Keratinocyte (primary cell): ENCODE data around the gene ADAMTSL1. TPM values are rescaled to one million over a fixed set of nuclear protein-coding genes. Genes with fewer than 3 reads are reported as not detected.

Experiments used
- DNase-seq: peaks from one replicate; pipeline ENCODE4 v3.0.0-alpha.2; 2011; ENCODE audit warnings: low read depth, missing footprints, low spot score
- FAIRE-seq: peaks from 2 replicates; lab custom pipeline; 2011; peaks lifted over from hg19 to GRCh38; lab: Jason Lieb, UNC
- H2AFZ ChIP-seq: 2 replicates; pipeline ENCODE4 v1.6.0; 2012; ENCODE audit warnings: low read length, control low read depth, inconsistent platforms; ENCODE audit not compliant: control insufficient read depth
- H3K27ac ChIP-seq: 2 replicates; pipeline ENCODE4 v1.5.1; 2011; ENCODE audit warnings: low read length; ENCODE audit not compliant: control insufficient read depth, insufficient read depth
- H3K27me3 ChIP-seq: 3 replicates; pipeline ENCODE4 v1.6.0; 2011; ENCODE audit warnings: low read length; ENCODE audit not compliant: control insufficient read depth, insufficient read depth; ENCODE audit errors: extremely low read depth
- H3K36me3 ChIP-seq, 2 experiments: 2 replicates in 1 of 2; 3 replicates in 1 of 2; pipeline ENCODE4 v1.5.1; 2011; ENCODE audit warnings: low read length in 2 of 2, mild to moderate bottlenecking in 1 of 2; ENCODE audit not compliant: control insufficient read depth in 2 of 2, insufficient read depth in 2 of 2; ENCODE audit errors: extremely low read depth in 1 of 2
- H3K4me1 ChIP-seq: 3 replicates; pipeline ENCODE4 v1.5.1; 2011; ENCODE audit warnings: low read length; ENCODE audit not compliant: control insufficient read depth, insufficient read depth; ENCODE audit errors: extremely low read depth
- H3K4me2 ChIP-seq: 3 replicates; pipeline ENCODE4 v1.6.0; 2011; ENCODE audit warnings: low read depth, low read length; ENCODE audit not compliant: control insufficient read depth, insufficient read depth; ENCODE audit errors: extremely low read depth
- H3K4me3 ChIP-seq, 3 experiments: fragments of 200-600 bp in 1 of 3; sonication (generic) in 1 of 3; 2 replicates in 2 of 3; 3 replicates in 1 of 3; pipeline ENCODE4 v1.5.1; 2011 to 2016; ENCODE audit warnings: low read length in 3 of 3, mild to moderate bottlenecking in 3 of 3, control low read depth in 2 of 3, inconsistent platforms in 1 of 3, low read depth in 1 of 3, mixed read lengths in 1 of 3, mixed run types in 1 of 3, moderate library complexity in 1 of 3; ENCODE audit not compliant: control insufficient read depth in 2 of 3, insufficient read depth in 2 of 3; ENCODE audit errors: extremely low read depth in 1 of 3
- H3K79me2 ChIP-seq: 2 replicates; pipeline ENCODE4 v1.6.0; 2012; ENCODE audit warnings: low read length; ENCODE audit not compliant: control insufficient read depth, insufficient read depth
- H3K9ac ChIP-seq: 3 replicates; pipeline ENCODE4 v1.6.0; 2011; ENCODE audit warnings: low read length; ENCODE audit not compliant: control insufficient read depth, insufficient read depth; ENCODE audit errors: extremely low read depth
- H3K9me1 ChIP-seq: 3 replicates; pipeline ENCODE4 v1.6.0; 2011; ENCODE audit warnings: low read length; ENCODE audit not compliant: control insufficient read depth, insufficient read depth; ENCODE audit errors: extremely low read depth
- H3K9me3 ChIP-seq: 2 replicates; pipeline ENCODE4 v1.5.1; 2012; ENCODE audit warnings: low read depth, low read length; ENCODE audit not compliant: control insufficient read depth
- H4K20me1 ChIP-seq: 3 replicates; pipeline ENCODE4 v1.6.0; 2011; ENCODE audit warnings: low read length; ENCODE audit not compliant: control insufficient read depth, insufficient read depth; ENCODE audit errors: extremely low read depth
- CTCF ChIP-seq, 3 experiments: IDR thresholded peaks in 1 of 3; conservative IDR thresholded peaks in 1 of 3; optimal IDR thresholded peaks in 1 of 3; 2 replicates in 2 of 3; 3 replicates in 1 of 3; pipeline versions ENCODE3 to v1.5.1; 2011; ENCODE audit warnings: low read length in 3 of 3, mild to moderate bottlenecking in 3 of 3, moderate library complexity in 2 of 3, control low read depth in 1 of 3, inconsistent platforms in 1 of 3; ENCODE audit not compliant: insufficient read depth in 2 of 3; ENCODE audit errors: extremely low read depth in 1 of 3
- EZH2 ChIP-seq: IDR thresholded peaks from one replicate; pipeline ENCODE4 v1.6.1; 2012; ENCODE audit warnings: inconsistent platforms, mild to moderate bottlenecking, low read length, moderate library complexity
- dilution Hi-C: fragments of 300-500 bp; cut with MboI; formaldehyde crosslinking; loops from one replicate; pipeline ENCODE4 v1.7.0; 2020; ENCODE audit warnings: low sequenced_read_pairs; ENCODE audit not compliant: extremely low pct_ligation_motif_present
- polyA plus RNA-seq, 5 experiments: library from polyadenylated mRNA; depleted of rRNA in 3 of 5; stranded (reverse) in 3 of 5; stranded (forward) in 1 of 5; unstranded in 1 of 5; fragments of >200 nt; gene quantifications; 1 replicate in 1 of 5; 2 replicates in 3 of 5; 3 replicates in 1 of 5; pipeline versions ENCODE4 v1.2.1 to v1.2.3, GENCODE V29; 2011 to 2012; ENCODE audit warnings: missing spikeins in 2 of 5, low read depth in 1 of 5, low replicate concordance in 1 of 5

Gene ADAMTSL1
- polyA plus RNA-seq, 1 donor (not counting 4 experiments of a cell fraction or from before 2014, with no cell fraction given): 1.1 TPM

- Histone ChIP-seq H3K9me3 (no peaks in the 10 kb centered on the region), H3K27ac (no peak overlapping the region), H3K27me3 (no peaks in the 10 kb centered on the region), H3K9ac (no peak overlapping the region), H2AFZ (no peak overlapping the region), H3K4me2 (no peak overlapping the region), H3K36me3 (no peaks in the 10 kb centered on the region), H3K4me1 (no peaks in the 10 kb centered on the region), H3K9me1 (no peaks in the 10 kb centered on the region), H3K4me3 (no peak overlapping the region), H4K20me1 (no peaks in the 10 kb centered on the region), H3K79me2 (no peaks in the 10 kb centered on the region)
- no peak for TF ChIP-seq CTCF (optimal IDR thresholded peaks at IDR 0.05 in 1 of 3, IDR thresholded peaks at IDR 0.05 in 1 of 3, conservative IDR thresholded peaks at IDR 0.05 in 1 of 3; ENCODE audit: extremely low read depth in 1 of 3, insufficient read depth in 2 of 3, low read length in 3 of 3)
- no peak for TF ChIP-seq EZH2
- dilution Hi-C loops: no loop called here
- FAIRE-seq (no peak), DNase-seq (no peak)
Observed at GRCh38 chr9:18793122-18793521, 319.2 kb downstream of the ADAMTSL1 start.

GRCh38 chr9:18795947-18796671, 322.2 kb downstream of the ADAMTSL1 start:
- dilution Hi-C loops: no loop called here
- no peak overlapping the region for H2AFZ ChIP-seq
- DNase-seq (no peak), FAIRE-seq (no peak)
- H3K4me1 ChIP-seq: no peaks in the 10 kb centered on the region
- no peak overlapping the region for H3K4me3 ChIP-seq
- H4K20me1 ChIP-seq: no peaks in the 10 kb centered on the region
- H3K36me3 ChIP-seq: no peaks in the 10 kb centered on the region
- H3K9me1 ChIP-seq: no peaks in the 10 kb centered on the region
- H3K9ac ChIP-seq: no peak overlapping the region
- no peak overlapping the region for H3K27ac ChIP-seq
- no peaks in the 10 kb centered on the region for H3K79me2 ChIP-seq
- no peak overlapping the region for H3K4me2 ChIP-seq
- H3K9me3 ChIP-seq: no peaks in the 10 kb centered on the region
- no peak for TF ChIP-seq EZH2
- no peaks in the 10 kb centered on the region for H3K27me3 ChIP-seq
